ENCODE results near the gene ARHGAP31. TPM values are rescaled to one million over a fixed set of nuclear protein-coding genes. Genes with fewer than 3 reads are reported as not detected.

Gene ARHGAP31
- total and polyA plus RNA-seq, 10 of the 15 experiments (the other 5 are each of a cell fraction or from before 2014, with no cell fraction given) = 0.97 to 29.8 (median 10.3) TPM

- no peak for TF ChIP-seq BCLAF1 (IDR thresholded peaks at IDR 0.05)
Observed at GRCh38 chr3:119302697-119303551, 8.7 kb downstream of the ARHGAP31 start (continued).

GRCh38 chr3:119304201-119304713 is 10.1 kb downstream of the ARHGAP31 start:
- H4K20me1 ChIP-seq (ENCODE audit: control insufficient read depth, insufficient read depth) = no peaks in the 10 kb centered on the region
- FAIRE-seq (no peak), DNase-seq (ENCODE audit: low read depth, low spot score) (no peak), ATAC-seq (no peak)
- TF ChIP-seq POLR2AphosphoS5 (IDR thresholded peaks at IDR 0.05; ENCODE audit: low read length) (no peak), HCFC1 (IDR thresholded peaks at IDR 0.05; ENCODE audit: low read length) (no peak), E2F8 (IDR thresholded peaks at IDR 0.05; ENCODE audit: low read depth, partially characterized antibody) (no peak), PRDM15 (CRISPR knock-in tag; IDR thresholded peaks at IDR 0.05) (no peak), TAF1 (IDR thresholded peaks at IDR 0.05; ENCODE audit: borderline replicate concordance, low read depth, low read length) (no peak), SMARCA5 (IDR thresholded peaks at IDR 0.05) (no peak), MYB (IDR thresholded peaks at IDR 0.05; ENCODE audit: borderline replicate concordance, low read depth, low read length) (no peak)
- POLR2A ChIA-PET = interaction anchor here (1.2 to 2.5 kb wide), 3 partner anchors 9 to 28 kb away, joined by 5 to 14 read pairs (median 6); partner anchors contain the start of gene ARHGAP31
- peaks cover 0 to 21% of the 10 kb centered on the region in 2 experiments; a peak in 2 of 4 replicates for H3K36me3 ChIP-seq (ENCODE audit: control insufficient read depth in 2 of 2, insufficient read depth in 2 of 2, low read length in 1 of 2)
- in situ Hi-C loops (cut with MboI) = no loop called here
- SMC1A ChIA-PET (ENCODE audit: uncharacterized antibody, unreplicated experiment) = interaction anchor here (0.7 to 1.6 kb wide), 4 partner anchors 9 to 283 kb away, joined by 3 to 7 read pairs (median 3); no protein-coding TSS in a partner anchor
- H3K79me2 ChIP-seq (ENCODE audit: control insufficient read depth, insufficient read depth, low read length) = peaks cover 61% of the 10 kb centered on the region
- no peaks in the 10 kb centered on the region for H3K27me3 ChIP-seq (replicated peaks in 1 of 2; ENCODE audit: control insufficient read depth in 2 of 2, insufficient read depth in 2 of 2, low read length in 1 of 2)
- H2AFZ ChIP-seq (ENCODE audit: control insufficient read depth, low read depth, low read length) = no peak overlapping the region
- no peak overlapping the region for H3K27ac ChIP-seq (ENCODE audit: control insufficient read depth, insufficient read depth)
- no peaks in the 10 kb centered on the region for H3K9me3 ChIP-seq (replicated peaks; ENCODE audit: control insufficient read depth, insufficient read depth, low read length)
- intact Hi-C loops (cut with micrococcal nuclease; ENCODE audit: unreplicated experiment) = no loop called here
- H3K4me3 ChIP-seq = no peak overlapping the region
- RAD21 ChIA-PET (ENCODE audit: unreplicated experiment) = interaction anchor here (0.9 to 1.4 kb wide), 2 partner anchors 9 to 48 kb away, joined by 3 to 4 read pairs; no protein-coding TSS in a partner anchor
- H3K4me2 ChIP-seq (ENCODE audit: control insufficient read depth, insufficient read depth) = no peak overlapping the region
- 100% methylated on average over 1 of the region's 1 CpG for WGBS (ENCODE audit: insufficient coverage, insufficient replicate concordance, low lambda C conversion rate, missing lambda C conversion rate)
- CTCF ChIA-PET = interaction anchor here (1.5 to 1.6 kb wide), 4 partner anchors 11 to 48 kb away, joined by 3 to 11 read pairs (median 7); partner anchors contain the start of gene ARHGAP31
- no peak overlapping the region for H3K9ac ChIP-seq (ENCODE audit: control insufficient read depth, insufficient read depth, low read length)
- peaks cover 40% of the 10 kb centered on the region for H3K4me1 ChIP-seq (ENCODE audit: control insufficient read depth, insufficient read depth, low read length)
- no TSS peak for BruUV-seq (replicated peaks)
